ENCODE measurements around the gene TLCD3A. TPM values are rescaled to one million over a fixed set of nuclear protein-coding genes. Genes with fewer than 3 reads are reported as not detected.
A peak's percentile ranks its signal among the peaks of the same experiment; 100 is the strongest.

Gene TLCD3A
- total and polyA plus RNA-seq, 2 of the 4 experiments (the other 2 are of a cell fraction) = 15.2 to 35.0 TPM

DNA sequence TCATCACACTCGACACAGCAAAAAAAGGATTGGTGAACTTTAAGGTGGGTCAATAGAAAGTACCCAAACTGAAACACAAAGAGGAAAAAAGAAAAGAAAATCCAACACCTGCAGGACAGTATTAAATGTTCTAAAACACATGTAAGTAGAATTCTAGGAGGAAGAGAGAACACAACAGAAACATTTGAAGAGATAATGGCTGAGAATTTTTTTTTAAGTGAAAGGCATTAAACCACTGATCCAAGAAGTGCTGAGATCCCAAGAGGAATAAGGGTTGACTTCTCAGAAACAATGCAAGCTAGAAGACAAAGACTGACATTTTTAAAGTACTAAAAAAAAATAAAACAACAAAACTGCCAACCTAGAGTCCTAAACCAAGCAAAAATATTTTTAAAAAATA lies 49.4 kb upstream of the TLCD3A start:
- in situ Hi-C loops (cut with MboI; ENCODE audit: low sequenced_read_pairs) (no loop called here), intact Hi-C loops (cut with micrococcal nuclease) (no loop called here), dilution Hi-C loops (cut with HindIII; ENCODE audit: low sequenced_read_pairs, unreplicated experiment) (no loop called here)
- Histone ChIP-seq H2BK5ac (ENCODE audit: low read depth, low read length, poor library complexity, severe bottlenecking) (no peak overlapping the region), H3K27me3 (ENCODE audit: control insufficient read depth, insufficient read depth, low read length) (no peaks in the 10 kb centered on the region), H2BK20ac (ENCODE audit: low read depth, low read length) (no peak overlapping the region; the same call in 1 of the 2 replicates), H3K9ac (ENCODE audit: low read depth, low read length) (no peak overlapping the region), H3K79me1 (ENCODE audit: low read depth in 1 of 2, low read length in 2 of 2) (peaks cover 22 to 54% of the 10 kb centered on the region in 2 experiments), H3K27ac (ENCODE audit: insufficient read depth, low read length) (no peak overlapping the region), H3K56ac (ENCODE audit: extremely low read depth, insufficient read depth, low read length) (no peak overlapping the region), H3K23ac (ENCODE audit: low read depth, low read length) (0 out of 2 replicates have a peak overlapping the region, but pooled peaks have one; percentile 48), H4K91ac (ENCODE audit: insufficient read depth, low read depth, low read length) (no peak overlapping the region), H3K9me3 (ENCODE audit: control insufficient read depth, insufficient read depth, low read length) (no peaks in the 10 kb centered on the region), H3K4me2 (ENCODE audit: low read depth, low read length) (no peak overlapping the region), H3K4me3 (ENCODE audit: insufficient read depth, low read depth, low read length) (no peak overlapping the region), H3K4ac (ENCODE audit: low read depth, low read length) (0 out of 2 replicates have a peak overlapping the region, but pooled peaks have one; percentile 35), H2BK120ac (ENCODE audit: low read depth, low read length) (0 out of 2 replicates have a peak overlapping the region, but pooled peaks have one; percentile 34), H4K8ac (ENCODE audit: low read depth in 2 of 2, low read length in 2 of 2) (no peak overlapping the region), H2AFZ (replicated peaks; ENCODE audit: low read length, poor library complexity) (no peak overlapping the region), H3K18ac (ENCODE audit: low read depth, low read length) (no peak overlapping the region; the same call in 1 of the 2 replicates), H2AK9ac (replicated peaks; ENCODE audit: low read depth, low read length, poor library complexity) (no peak overlapping the region), H3K36me3 (ENCODE audit: control insufficient read depth, insufficient read depth, low read length) (peaks cover 5% of the 10 kb centered on the region), H2BK15ac (ENCODE audit: low read depth, low read length) (no peak overlapping the region), H3K9me1 (ENCODE audit: insufficient read depth, low read length) (peaks cover 6% of the 10 kb centered on the region), H4K5ac (ENCODE audit: low read depth, low read length) (no peak overlapping the region; the same call in 1 of the 2 replicates), H2AK5ac (ENCODE audit: low read depth, low read length) (no peak overlapping the region), H4K20me1 (ENCODE audit: insufficient read depth, low read length) (no peaks in the 10 kb centered on the region), H3K14ac (replicated peaks; ENCODE audit: low read depth, low read length) (no peak overlapping the region), H3K4me1 (ENCODE audit: control insufficient read depth, insufficient read depth, low read length) (peaks cover 15% of the 10 kb centered on the region)
- ATAC-seq (ENCODE audit: low read depth) (no peak), DNase-seq (no peak)
- CTCF ChIA-PET = no interaction called here
- no CpG with 5 or more reads among the region's 1 CpG for WGBS, 2 experiments (ENCODE audit: extremely low coverage in 2 of 2, insufficient read length in 1 of 2)
- no peak for TF ChIP-seq RFX5 (IDR thresholded peaks at IDR 0.05; ENCODE audit: low read depth, low read length)
- no peak for TF ChIP-seq MAFK (IDR thresholded peaks at IDR 0.05; ENCODE audit: low read depth, low read length)
- no peak for TF ChIP-seq BHLHE40 (IDR thresholded peaks at IDR 0.05; ENCODE audit: low read depth, low read length)
- no peak for TF ChIP-seq MAZ (IDR thresholded peaks at IDR 0.05; ENCODE audit: borderline replicate concordance, low read depth, low read length)
- TF ChIP-seq CEBPB (IDR thresholded peaks at IDR 0.05; ENCODE audit: low read depth, low read length) = no peak
- no peak for TF ChIP-seq SMC3 (IDR thresholded peaks at IDR 0.05; ENCODE audit: low read depth, low read length)
- no peak for TF ChIP-seq FOS (IDR thresholded peaks at IDR 0.05; ENCODE audit: low read depth, low read length)
- no peak for TF ChIP-seq MXI1 (IDR thresholded peaks at IDR 0.05; ENCODE audit: borderline replicate concordance, low read depth, low read length)
- TF ChIP-seq NFE2L2 (IDR thresholded peaks at IDR 0.05; ENCODE audit: low read depth, low read length) = no peak
- no peak for TF ChIP-seq CHD1 (IDR thresholded peaks at IDR 0.05; ENCODE audit: low read depth, low read length)
- TF ChIP-seq, protein P1, sequence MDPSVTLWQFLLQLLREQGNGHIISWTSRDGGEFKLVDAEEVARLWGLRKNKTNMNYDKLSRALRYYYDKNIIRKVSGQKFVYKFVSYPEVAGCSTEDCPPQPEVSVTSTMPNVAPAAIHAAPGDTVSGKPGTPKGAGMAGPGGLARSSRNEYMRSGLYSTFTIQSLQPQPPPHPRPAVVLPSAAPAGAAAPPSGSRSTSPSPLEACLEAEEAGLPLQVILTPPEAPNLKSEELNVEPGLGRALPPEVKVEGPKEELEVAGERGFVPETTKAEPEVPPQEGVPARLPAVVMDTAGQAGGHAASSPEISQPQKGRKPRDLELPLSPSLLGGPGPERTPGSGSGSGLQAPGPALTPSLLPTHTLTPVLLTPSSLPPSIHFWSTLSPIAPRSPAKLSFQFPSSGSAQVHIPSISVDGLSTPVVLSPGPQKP (IDR thresholded peaks at IDR 0.05; ENCODE audit: borderline replicate concordance, low read depth, low read length) = no peak
- no peak for TF ChIP-seq RCOR1 (IDR thresholded peaks at IDR 0.05; ENCODE audit: insufficient replicate concordance, low read length)
- POLR2A ChIA-PET (ENCODE audit: unreplicated experiment) = no interaction called here
- BruUV-seq (replicated peaks) = no TSS peak
